ENCODE results near the gene MGMT. TPM values are rescaled to one million over a fixed set of nuclear protein-coding genes. Genes with fewer than 3 reads are reported as not detected.

MGMT gene
- total and polyA plus RNA-seq, 9 of the 15 experiments (the other 6 are each of a cell fraction or from before 2014, with no cell fraction given) = 0.03 to 0.29 (median 0.11) TPM; not detected in 4

- TF ChIP-seq, protein P1, sequence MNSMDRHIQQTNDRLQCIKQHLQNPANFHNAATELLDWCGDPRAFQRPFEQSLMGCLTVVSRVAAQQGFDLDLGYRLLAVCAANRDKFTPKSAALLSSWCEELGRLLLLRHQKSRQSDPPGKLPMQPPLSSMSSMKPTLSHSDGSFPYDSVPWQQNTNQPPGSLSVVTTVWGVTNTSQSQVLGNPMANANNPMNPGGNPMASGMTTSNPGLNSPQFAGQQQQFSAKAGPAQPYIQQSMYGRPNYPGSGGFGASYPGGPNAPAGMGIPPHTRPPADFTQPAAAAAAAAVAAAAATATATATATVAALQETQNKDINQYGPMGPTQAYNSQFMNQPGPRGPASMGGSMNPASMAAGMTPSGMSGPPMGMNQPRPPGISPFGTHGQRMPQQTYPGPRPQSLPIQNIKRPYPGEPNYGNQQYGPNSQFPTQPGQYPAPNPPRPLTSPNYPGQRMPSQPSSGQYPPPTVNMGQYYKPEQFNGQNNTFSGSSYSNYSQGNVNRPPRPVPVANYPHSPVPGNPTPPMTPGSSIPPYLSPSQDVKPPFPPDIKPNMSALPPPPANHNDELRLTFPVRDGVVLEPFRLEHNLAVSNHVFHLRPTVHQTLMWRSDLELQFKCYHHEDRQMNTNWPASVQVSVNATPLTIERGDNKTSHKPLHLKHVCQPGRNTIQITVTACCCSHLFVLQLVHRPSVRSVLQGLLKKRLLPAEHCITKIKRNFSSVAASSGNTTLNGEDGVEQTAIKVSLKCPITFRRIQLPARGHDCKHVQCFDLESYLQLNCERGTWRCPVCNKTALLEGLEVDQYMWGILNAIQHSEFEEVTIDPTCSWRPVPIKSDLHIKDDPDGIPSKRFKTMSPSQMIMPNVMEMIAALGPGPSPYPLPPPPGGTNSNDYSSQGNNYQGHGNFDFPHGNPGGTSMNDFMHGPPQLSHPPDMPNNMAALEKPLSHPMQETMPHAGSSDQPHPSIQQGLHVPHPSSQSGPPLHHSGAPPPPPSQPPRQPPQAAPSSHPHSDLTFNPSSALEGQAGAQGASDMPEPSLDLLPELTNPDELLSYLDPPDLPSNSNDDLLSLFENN (IDR thresholded peaks at IDR 0.05; ENCODE audit: low read depth in 2 of 2, low read length in 2 of 2) = no peak
Measured at GRCh38 chr10:129446183-129446581, 20.9 kb upstream of the MGMT start (continued).

GRCh38 chr10:129447486-129447885 is 19.6 kb upstream of the MGMT start:
- Histone ChIP-seq H4K20me1 (replicated peaks; ENCODE audit: control insufficient read depth, insufficient read depth, low read length) (no peaks in the 10 kb centered on the region), H3K4me1 (replicated peaks in 1 of 2; ENCODE audit: control insufficient read depth in 2 of 2, insufficient read depth in 2 of 2, low read length in 2 of 2) (no peaks in the 10 kb centered on the region), H3K27me3 (ENCODE audit: control insufficient read depth in 2 of 2, insufficient read depth in 2 of 2, low read length in 2 of 2) (peaks cover 0 to 7% of the 10 kb centered on the region in 2 experiments; a peak in 1 of 5 replicates), H3K4me2 (ENCODE audit: insufficient read depth, low read length) (no peak overlapping the region), H3K36me3 (ENCODE audit: control insufficient read depth, insufficient read depth, low read length) (no peaks in the 10 kb centered on the region), H2AFZ (ENCODE audit: low read depth, low read length) (no peak overlapping the region), H3K27ac (ENCODE audit: extremely low read depth, low read depth, low read length) (no peak overlapping the region), H3K9me1 (ENCODE audit: control insufficient read depth, insufficient read depth, low read length) (no peaks in the 10 kb centered on the region), H3K9ac (ENCODE audit: insufficient read depth in 1 of 2, low read depth in 2 of 2, low read length in 2 of 2) (no peak overlapping the region), H3K79me2 (ENCODE audit: control insufficient read depth, insufficient read depth, low read length) (no peaks in the 10 kb centered on the region), H3K9me3 (replicated peaks; ENCODE audit: control insufficient read depth, insufficient read depth, low read depth, low read length) (no peaks in the 10 kb centered on the region), H3K4me3 (no peak overlapping the region)
- in situ Hi-C loops (cut with MboI) = no loop called here
- TF ChIP-seq ZNF347 (CRISPR knock-in tag; IDR thresholded peaks at IDR 0.05; ENCODE audit: low read depth) (no peak), ZNF609 (CRISPR knock-in tag; IDR thresholded peaks at IDR 0.05; ENCODE audit: borderline replicate concordance) (no peak), NFE2L1 (tag; IDR thresholded peaks at IDR 0.05; ENCODE audit: borderline replicate concordance, low read depth) (no peak), SPI1 (IDR thresholded peaks at IDR 0.05; ENCODE audit: borderline replicate concordance, low read depth, low read length) (no peak)
- TF ChIP-seq, protein P2, sequence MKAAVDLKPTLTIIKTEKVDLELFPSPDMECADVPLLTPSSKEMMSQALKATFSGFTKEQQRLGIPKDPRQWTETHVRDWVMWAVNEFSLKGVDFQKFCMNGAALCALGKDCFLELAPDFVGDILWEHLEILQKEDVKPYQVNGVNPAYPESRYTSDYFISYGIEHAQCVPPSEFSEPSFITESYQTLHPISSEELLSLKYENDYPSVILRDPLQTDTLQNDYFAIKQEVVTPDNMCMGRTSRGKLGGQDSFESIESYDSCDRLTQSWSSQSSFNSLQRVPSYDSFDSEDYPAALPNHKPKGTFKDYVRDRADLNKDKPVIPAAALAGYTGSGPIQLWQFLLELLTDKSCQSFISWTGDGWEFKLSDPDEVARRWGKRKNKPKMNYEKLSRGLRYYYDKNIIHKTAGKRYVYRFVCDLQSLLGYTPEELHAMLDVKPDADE (conservative IDR thresholded peaks at IDR 0.05; ENCODE audit: control insufficient read depth, low read depth, low read length) = no peak
- ChIA-PET POLR2A (no interaction called here), CTCF (ENCODE audit: low intra/inter-chr PET ratio) (no interaction called here)
- ATAC-seq (no peak), DNase-seq (ENCODE audit: extremely low read depth in 1 of 4, low spot score in 3 of 4) (no peak), FAIRE-seq (no peak)
- no TSS peak for BruUV-seq (replicated peaks)
- intact Hi-C loops (cut with micrococcal nuclease) = no loop called here
- WGBS (ENCODE audit: insufficient coverage, low coverage, missing lambda C conversion rate) = 0% methylated on average over 4 of the region's 6 CpGs

Measured in K562 (cell line).